Endothelial cell of umbilical vein (primary cell): ENCODE data around the gene STXBP5. TPM values are rescaled to one million over a fixed set of nuclear protein-coding genes. Genes with fewer than 3 reads are reported as not detected.

ENCODE experiments used
- BruUV-seq: library from RNA; stranded (reverse); fragments of 400-500 nt; replicated peaks from 2 replicates; lab custom pipeline; 2021; lab: Mats Ljungman, UMichigan
- CTCF ChIA-PET: fragments of 300-600, 350-600 bp; sonication (Branson Sonifier 250); formaldehyde crosslinking; loops from one replicate; lab custom pipeline; 2021; ENCODE audit warnings: antibody characterized with exemption, inconsistent platforms; lab: Charles Lee
- POLR2A ChIA-PET: fragments of 300-600, 350-600 bp; sonication (Branson Sonifier 250); formaldehyde crosslinking; loops from one replicate; lab custom pipeline; 2021; ENCODE audit warnings: antibody characterized with exemption, inconsistent platforms; lab: Charles Lee
- DNase-seq: peaks from one replicate; pipeline ENCODE4 v3.0.0-alpha.2; 2011; ENCODE audit warnings: low read depth, low spot score
- FAIRE-seq: peaks from 2 replicates; lab custom pipeline; 2011; peaks lifted over from hg19 to GRCh38; lab: Jason Lieb, UNC
- H2AFZ ChIP-seq: 2 replicates; pipeline ENCODE4 v1.6.0; 2012; ENCODE audit warnings: low read depth, low read length, control low read depth, inconsistent platforms
- H3K27ac ChIP-seq: 2 replicates; pipeline ENCODE4 v1.5.1; 2011; ENCODE audit warnings: low read depth, mild to moderate bottlenecking, control low read depth, low read length, moderate library complexity; ENCODE audit not compliant: insufficient read depth
- H3K27me3 ChIP-seq, 2 experiments: 2 replicates each; pipeline versions ENCODE4 v1.6.0 to v1.6.1; 2011; ENCODE audit warnings: low read length in 2 of 2, mixed read lengths in 1 of 2; ENCODE audit not compliant: control insufficient read depth in 2 of 2, insufficient read depth in 2 of 2
- H3K36me3 ChIP-seq, 2 experiments: 2 replicates in 1 of 2; 3 replicates in 1 of 2; pipeline ENCODE4 v1.5.1; 2011; ENCODE audit warnings: low read length in 2 of 2, mild to moderate bottlenecking in 1 of 2, moderate library complexity in 1 of 2; ENCODE audit not compliant: control insufficient read depth in 2 of 2, insufficient read depth in 2 of 2; ENCODE audit errors: extremely low read depth in 1 of 2
- H3K4me1 ChIP-seq: 3 replicates; pipeline ENCODE4 v1.5.1; 2011; ENCODE audit warnings: mild to moderate bottlenecking, low read length; ENCODE audit not compliant: control insufficient read depth, insufficient read depth; ENCODE audit errors: extremely low read depth
- H3K4me2 ChIP-seq: 2 replicates; pipeline ENCODE4 v1.6.1; 2011; ENCODE audit warnings: low read length, control low read depth, mixed read lengths; ENCODE audit not compliant: insufficient read depth
- H3K4me3 ChIP-seq, 3 experiments: fragments of 200-600 bp in 1 of 3; sonication (generic), shearing (Covaris generic) in 1 of 3; replicated peaks in 1 of 3; 2 replicates each; pipeline ENCODE4 v1.5.1; 2011 to 2016; ENCODE audit warnings: control low read depth in 3 of 3, low read length in 3 of 3, mild to moderate bottlenecking in 2 of 3, inconsistent platforms in 1 of 3, low read depth in 1 of 3, moderate library complexity in 1 of 3; ENCODE audit not compliant: insufficient read depth in 1 of 3
- H3K79me2 ChIP-seq: 2 replicates; pipeline ENCODE4 v1.6.0; 2012; ENCODE audit warnings: low read length, inconsistent platforms; ENCODE audit not compliant: control insufficient read depth, insufficient read depth
- H3K9ac ChIP-seq: replicated peaks from 2 replicates; pipeline ENCODE3; 2011; ENCODE audit warnings: low read length, control low read depth; ENCODE audit not compliant: insufficient read depth; ENCODE audit errors: extremely low read depth
- H3K9me1 ChIP-seq: replicated peaks from 3 replicates; pipeline ENCODE4 v1.6.0; 2011; ENCODE audit warnings: mild to moderate bottlenecking, low read length; ENCODE audit not compliant: control insufficient read depth, insufficient read depth; ENCODE audit errors: extremely low read depth
- H3K9me3 ChIP-seq: replicated peaks from 2 replicates; pipeline ENCODE4 v1.5.1; 2012; ENCODE audit warnings: low read length, inconsistent platforms; ENCODE audit not compliant: control insufficient read depth, insufficient read depth
- H4K20me1 ChIP-seq: replicated peaks from 2 replicates; pipeline ENCODE3; 2011; ENCODE audit warnings: mild to moderate bottlenecking, low read length; ENCODE audit not compliant: control insufficient read depth, insufficient read depth; ENCODE audit errors: extremely low read depth
- CTCF ChIP-seq, 2 donors: IDR thresholded peaks; 1 replicate in 1 of 2; 2 replicates in 1 of 2; pipeline ENCODE4 v1.5.1; 2011; ENCODE audit warnings: low read length in 2 of 2, mild to moderate bottlenecking in 2 of 2, moderate library complexity in 2 of 2, control low read depth in 1 of 2, inconsistent platforms in 1 of 2, low read depth in 1 of 2; ENCODE audit not compliant: insufficient read depth in 1 of 2; ENCODE audit errors: extremely low read depth in 1 of 2
- EZH2 ChIP-seq: IDR thresholded peaks from 2 replicates; pipeline ENCODE4 v1.6.1; 2012; ENCODE audit warnings: borderline replicate concordance, low read depth, mild to moderate bottlenecking, moderate library complexity, low read length, inconsistent platforms; ENCODE audit not compliant: severe bottlenecking
- FOS ChIP-seq: IDR thresholded peaks from 2 replicates; pipeline ENCODE4 v1.6.1; 2011; ENCODE audit warnings: mild to moderate bottlenecking, low read length, moderate library complexity, borderline replicate concordance; ENCODE audit not compliant: insufficient read depth
- GATA2 ChIP-seq: IDR thresholded peaks from 2 replicates; pipeline ENCODE4 v1.7.0; 2011; ENCODE audit warnings: low read depth, mild to moderate bottlenecking, moderate library complexity, mixed read lengths, low read length; ENCODE audit not compliant: insufficient read length, insufficient read depth
- JUN ChIP-seq: IDR thresholded peaks from 2 replicates; pipeline ENCODE4 v1.6.1; 2011; ENCODE audit warnings: borderline replicate concordance, low read depth; ENCODE audit not compliant: insufficient read length, insufficient read depth
- MAX ChIP-seq: IDR thresholded peaks from 2 replicates; pipeline ENCODE4 v1.6.1; 2011; ENCODE audit not compliant: insufficient read depth, insufficient read length
- MYC ChIP-seq: IDR thresholded peaks from one replicate; pipeline ENCODE4 v1.6.1; 2011; ENCODE audit warnings: mild to moderate bottlenecking, low read depth, low read length
- POLR2A ChIP-seq: IDR thresholded peaks from 2 replicates; pipeline ENCODE4 v1.6.1; 2012; ENCODE audit warnings: low read depth, mild to moderate bottlenecking, control low read depth, low read length
- POLR2AphosphoS5 ChIP-seq: IDR thresholded peaks from 2 replicates; pipeline ENCODE4 v1.6.1; 2012; ENCODE audit warnings: low read depth, mild to moderate bottlenecking, control low read depth, low read length, moderate library complexity; ENCODE audit not compliant: insufficient read depth
- dilution Hi-C: fragments of 300-500 bp; cut with MboI; formaldehyde crosslinking; loops from one replicate; pipeline ENCODE4 v1.15.0; 2019; ENCODE audit warnings: low sequenced_read_pairs; ENCODE audit not compliant: extremely low pct_ligation_motif_present
- intact Hi-C: fragments of 100-400 bp; cut with micrococcal nuclease; formaldehyde crosslinking; loops from one replicate; pipeline ENCODE4 v1.10.0; 2022
- polyA plus RNA-seq, 4 experiments: library from polyadenylated mRNA; depleted of rRNA in 3 of 4; stranded (reverse) in 3 of 4; unstranded in 1 of 4; fragments of >200 nt; gene quantifications; 2 replicates each; pipeline versions ENCODE4 v1.2.1 to v1.2.3, GENCODE V29; 2011 to 2012; ENCODE audit warnings: missing spikeins in 1 of 4
- total RNA-seq: library from RNA; stranded (reverse); gene quantifications from 2 replicates; pipeline ENCODE4 v1.2.3, GENCODE V29; 2021

The STXBP5 gene
- total and polyA plus RNA-seq, 2 donors (not counting 3 experiments of a cell fraction or from before 2014, with no cell fraction given) = 7.1 to 21.8 TPM

GRCh38 chr6:147395158-147395557 is 190.9 kb downstream of the STXBP5 start:
- Histone ChIP-seq H3K9me3 (no peaks in the 10 kb centered on the region), H3K4me2 (no peak overlapping the region), H3K9me1 (no peaks in the 10 kb centered on the region), H3K79me2 (no peaks in the 10 kb centered on the region), H3K36me3 (no peaks in the 10 kb centered on the region), H3K27me3 (no peaks in the 10 kb centered on the region), H4K20me1 (no peaks in the 10 kb centered on the region), H3K9ac (no peak overlapping the region), H3K4me3 (no peak overlapping the region), H2AFZ (no peak overlapping the region), H3K27ac (no peak overlapping the region), H3K4me1 (no peaks in the 10 kb centered on the region)
- intact Hi-C loops = no loop called here
- DNase-seq (no peak), FAIRE-seq (no peak)
- ChIA-PET POLR2A (no interaction called here), CTCF (interaction anchor here (1.8 kb wide), 1 partner anchor 12 kb away, joined by 9 read pairs; no protein-coding TSS in a partner anchor)
- dilution Hi-C loops = no loop called here
- no TSS peak for BruUV-seq
- TF ChIP-seq POLR2AphosphoS5 = no peak
- TF ChIP-seq POLR2A = no peak
- no peak for TF ChIP-seq FOS
- TF ChIP-seq GATA2 = no peak
- TF ChIP-seq MYC = no peak

- Histone ChIP-seq H3K79me2 (no peaks in the 10 kb centered on the region), H4K20me1 (no peaks in the 10 kb centered on the region), H3K9me1 (no peaks in the 10 kb centered on the region), H3K4me3 (no peak overlapping the region), H2AFZ (no peak overlapping the region), H3K4me2 (no peak overlapping the region), H3K4me1 (no peaks in the 10 kb centered on the region), H3K9ac (no peak overlapping the region), H3K36me3 (no peaks in the 10 kb centered on the region), H3K9me3 (no peaks in the 10 kb centered on the region), H3K27me3 (no peaks in the 10 kb centered on the region), H3K27ac (no peak overlapping the region)
- intact Hi-C loops (no loop called here), dilution Hi-C loops (no loop called here)
- ChIA-PET CTCF (interaction anchor here (1.2 to 1.5 kb wide), 4 partner anchors 11 to 110 kb away, joined by 3 to 10 read pairs (median 3); no protein-coding TSS in a partner anchor), POLR2A (no interaction called here)
- no TSS peak for BruUV-seq
- DNase-seq (no peak), FAIRE-seq (no peak)
- no peak for TF ChIP-seq POLR2A
- no peak for TF ChIP-seq FOS
- no peak for TF ChIP-seq MYC
- no peak for TF ChIP-seq CTCF (IDR thresholded peaks at IDR 0.05; ENCODE audit: extremely low read depth in 1 of 2, insufficient read depth in 1 of 2, low read depth in 1 of 2, low read length in 2 of 2)
- TF ChIP-seq GATA2 = no peak
- no peak for TF ChIP-seq MAX
- no peak for TF ChIP-seq EZH2
- no peak for TF ChIP-seq JUN
- no peak for TF ChIP-seq POLR2AphosphoS5
Observed at GRCh38 chr6:147397306-147397705, 193.1 kb downstream of the STXBP5 start.
